M059J (cell line): Measurements from ENCODE around the gene NPC1L1. TPM values are rescaled to one million over a fixed set of nuclear protein-coding genes. Genes with fewer than 3 reads are reported as not detected.
"Not testable (repeated sequence)": the region's sequence is repeated elsewhere in the genome, so short reads cannot be mapped to it uniquely, and the experiment has no call there.

ENCODE experiments used
- DNase-seq: peaks from one replicate; pipeline ENCODE4 v3.0.0-alpha.2; 2012; ENCODE audit warnings: low read depth
- total RNA-seq: library from RNA; depleted of rRNA; stranded (reverse); fragments of >200 nt; shearing (Covaris generic); gene quantifications from 2 replicates; pipeline ENCODE4 v1.2.3, GENCODE V29; 2014

The NPC1L1 gene
- total RNA-seq, 1 experiment from 2014 or later, result not detected

DNA sequence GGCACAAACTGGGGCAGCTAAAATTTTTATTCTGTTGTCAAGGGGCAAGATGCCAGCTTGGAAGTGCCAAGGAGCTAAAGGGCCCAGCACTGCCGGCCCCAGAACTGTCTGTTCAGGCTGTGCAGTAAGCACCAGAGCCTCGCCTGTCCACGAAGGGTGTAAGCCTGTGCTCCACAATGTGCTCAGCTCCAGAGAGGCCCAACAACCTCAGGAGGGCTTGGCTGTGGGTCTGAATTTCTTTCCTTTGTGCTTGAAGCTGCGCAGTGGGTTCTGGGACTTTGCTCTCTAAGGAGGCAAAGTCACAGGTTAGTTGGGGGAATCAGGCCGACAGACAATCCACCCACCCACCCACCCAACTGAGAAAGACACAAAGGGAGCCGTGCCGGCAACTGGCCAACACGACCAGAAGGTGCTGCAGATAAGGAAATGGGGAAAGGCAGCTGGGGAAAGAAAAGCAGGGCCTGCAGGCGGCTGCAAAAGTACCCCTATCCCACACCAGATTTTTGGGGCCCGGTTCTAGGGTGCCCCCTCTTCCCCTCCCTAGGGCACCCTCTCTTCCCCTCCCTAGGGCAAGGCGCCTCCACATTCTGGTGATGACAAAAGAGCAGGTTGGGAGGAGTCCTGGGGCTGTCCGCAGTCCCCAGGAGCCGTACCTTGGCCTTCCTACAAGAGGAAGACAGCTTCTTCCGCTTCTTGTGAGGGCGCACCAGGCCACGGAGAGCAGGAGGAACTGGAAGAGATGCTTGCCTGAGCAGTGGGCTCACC, 24.8 kb upstream of the NPC1L1 start:
- no peak for DNase-seq

DNA sequence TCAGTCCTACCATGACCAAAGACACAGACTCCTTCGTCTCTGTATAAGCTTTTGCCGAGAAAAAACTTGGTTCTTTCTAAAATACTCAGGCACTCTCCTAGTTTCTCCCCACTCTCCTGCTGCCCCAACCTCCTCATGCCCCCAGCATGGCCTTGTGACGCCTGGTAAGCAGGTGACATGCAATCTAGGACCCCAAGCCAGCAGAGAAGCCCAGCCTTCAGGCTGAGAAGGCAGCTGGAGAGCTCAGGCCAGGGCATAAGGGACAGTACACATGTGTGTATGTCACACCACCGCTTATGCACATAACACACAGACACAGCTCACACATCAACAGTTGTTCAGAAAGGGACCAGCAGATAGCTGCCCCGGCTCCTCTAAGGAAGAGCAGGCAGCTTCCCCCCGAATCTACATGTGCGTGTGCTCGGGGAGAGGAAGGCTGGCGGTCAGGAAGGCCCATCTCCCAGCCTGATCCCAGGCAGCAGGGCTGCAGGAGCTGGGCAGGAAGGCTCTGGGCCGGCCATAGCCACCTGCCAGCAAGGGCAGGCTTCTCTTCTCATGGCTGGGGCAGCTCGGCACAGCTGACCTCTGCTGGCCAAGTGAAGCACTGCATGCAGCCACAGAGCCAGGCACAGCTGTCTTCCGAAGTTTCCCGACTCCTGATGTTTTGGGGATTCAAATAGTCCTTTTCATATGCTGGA, 24.1 kb upstream of the NPC1L1 start:
- DNase-seq, result peak; percentile 50

GRCh38 chr7:44564606-44565005, 23.5 kb upstream of the NPC1L1 start:
- DNase-seq, result no peak

DNA sequence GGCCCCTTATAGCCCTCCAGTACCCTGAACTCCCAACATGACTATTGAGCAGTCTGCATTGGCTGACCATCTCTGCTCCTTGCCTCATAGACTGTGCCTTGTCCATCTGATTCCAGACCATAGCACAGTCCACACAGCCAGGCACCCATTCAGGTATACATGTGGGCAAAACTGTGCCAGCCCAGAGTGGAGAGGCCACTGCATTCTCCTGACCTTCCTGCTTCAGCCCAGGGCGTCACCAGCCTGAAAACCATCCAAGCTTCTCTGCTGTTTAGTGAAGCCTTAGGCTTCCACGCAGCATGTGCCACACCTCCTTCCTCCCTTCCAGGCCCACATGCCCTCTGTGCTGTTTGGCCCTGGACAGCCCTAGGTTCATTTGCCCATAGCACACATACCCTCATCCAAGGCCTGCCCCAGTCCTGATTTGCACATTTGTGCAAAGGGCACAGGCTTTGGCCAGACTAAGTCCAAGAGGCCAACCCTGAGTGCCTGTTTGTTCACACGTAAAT, 22.1 kb upstream of the NPC1L1 start:
- DNase-seq, result no peak

DNA sequence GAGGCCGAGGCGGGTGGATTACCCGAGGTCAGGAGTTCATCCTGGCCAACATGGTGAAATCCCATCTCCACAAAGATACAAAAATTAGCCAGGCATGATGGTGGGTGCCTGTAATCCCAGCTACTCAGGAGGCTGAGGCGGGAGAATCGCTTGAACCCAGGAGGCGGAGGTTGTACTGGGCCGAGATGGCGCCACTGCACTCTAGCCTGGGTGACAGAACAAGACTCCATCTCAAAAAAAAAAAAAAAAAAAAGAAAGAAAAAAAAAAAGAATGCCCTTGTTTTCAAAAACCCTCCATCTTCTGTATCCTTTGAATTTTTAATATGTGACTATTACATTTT, 21.5 kb upstream of the NPC1L1 start:
- DNase-seq, result not testable (repeated sequence)

- peak; percentile 78 for DNase-seq
Measured at GRCh38 chr7:44561962-44562621, 21.0 kb upstream of the NPC1L1 start.

- DNase-seq, result no peak
Measured at GRCh38 chr7:44561481-44561880, 20.4 kb upstream of the NPC1L1 start.

DNA sequence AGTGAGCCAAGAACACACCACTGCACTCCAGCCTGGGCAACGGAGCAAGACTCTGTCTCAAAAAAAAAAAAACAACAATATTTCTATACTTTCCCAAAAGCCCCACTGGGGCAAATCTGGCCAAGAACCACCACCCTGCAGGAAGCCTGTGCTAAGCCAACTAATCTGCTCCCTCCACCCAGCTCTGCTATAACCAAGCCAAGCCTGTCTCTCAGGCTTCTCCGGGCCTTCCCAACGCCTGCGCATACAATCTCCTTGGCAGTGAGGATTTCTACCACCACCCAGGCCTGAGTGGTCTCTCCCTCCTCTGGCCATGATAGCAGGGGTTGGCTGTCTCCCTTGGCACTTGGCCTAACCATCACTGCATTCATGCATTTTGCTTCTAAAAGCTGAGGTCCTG, 18.4 kb upstream of the NPC1L1 start:
- no peak for DNase-seq

DNA sequence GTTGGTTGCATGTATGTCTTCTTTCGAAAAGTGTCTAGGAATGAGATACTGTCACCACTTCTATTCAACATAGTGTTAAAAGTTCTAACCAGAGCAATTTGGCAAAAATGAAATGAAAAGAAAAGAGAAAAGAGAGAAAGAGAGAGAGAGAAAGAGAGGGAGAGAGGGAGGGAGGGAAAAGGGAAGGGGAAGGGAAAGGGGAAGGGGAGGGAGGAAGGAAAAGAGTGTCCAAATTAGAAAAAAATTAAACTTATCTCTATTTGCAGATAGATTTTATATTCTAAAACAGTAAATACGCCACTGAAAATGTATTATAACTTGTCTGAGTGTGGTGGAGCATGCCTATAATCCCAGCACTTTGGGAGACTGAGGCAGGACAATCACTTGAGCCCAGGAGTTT, 16.4 kb upstream of the NPC1L1 start:
- DNase-seq, result no peak

DNA sequence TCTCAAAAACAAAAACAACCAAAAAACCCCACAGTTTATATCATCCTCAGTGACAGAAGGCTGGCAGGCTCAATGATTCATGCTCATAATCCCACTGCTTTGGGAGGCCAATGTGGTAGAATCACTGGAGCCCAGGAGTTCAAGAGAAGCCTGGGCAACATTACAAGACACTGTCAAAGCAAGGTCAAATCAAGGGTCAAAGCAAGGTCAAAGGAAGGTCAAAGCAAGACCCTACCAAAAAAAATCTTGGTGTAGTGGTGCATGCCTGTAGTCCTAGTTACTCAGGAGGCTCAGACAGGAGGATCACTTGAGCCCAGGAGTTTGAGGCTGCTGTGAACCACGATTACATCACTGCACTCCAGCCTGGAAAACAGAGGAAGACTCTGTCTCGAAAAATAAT, 14.2 kb upstream of the NPC1L1 start:
- DNase-seq, result peak; percentile 30

GRCh38 chr7:44552473-44553005, 11.4 kb upstream of the NPC1L1 start:
- DNase-seq, result not testable (repeated sequence)

DNA sequence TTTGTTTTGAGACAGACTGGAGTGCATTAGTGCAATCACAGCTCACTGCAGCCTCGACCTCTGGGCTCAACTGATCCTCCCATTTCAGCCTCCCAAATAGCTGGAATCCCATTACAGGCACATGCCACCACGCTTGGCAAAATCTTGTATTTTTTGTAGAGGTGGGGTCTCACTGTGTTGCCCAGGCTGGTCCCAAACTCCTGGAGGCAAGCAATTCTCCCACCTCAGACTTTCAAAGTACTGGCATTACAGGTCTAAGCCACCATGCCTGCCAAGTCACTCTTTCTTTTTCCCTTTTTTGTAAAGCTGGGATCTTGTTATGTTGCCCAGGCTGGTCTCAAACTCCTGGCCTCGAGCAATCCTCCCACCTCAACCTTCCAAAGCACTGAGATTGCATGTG, 8.3 kb upstream of the NPC1L1 start:
- DNase-seq, result no peak

DNA sequence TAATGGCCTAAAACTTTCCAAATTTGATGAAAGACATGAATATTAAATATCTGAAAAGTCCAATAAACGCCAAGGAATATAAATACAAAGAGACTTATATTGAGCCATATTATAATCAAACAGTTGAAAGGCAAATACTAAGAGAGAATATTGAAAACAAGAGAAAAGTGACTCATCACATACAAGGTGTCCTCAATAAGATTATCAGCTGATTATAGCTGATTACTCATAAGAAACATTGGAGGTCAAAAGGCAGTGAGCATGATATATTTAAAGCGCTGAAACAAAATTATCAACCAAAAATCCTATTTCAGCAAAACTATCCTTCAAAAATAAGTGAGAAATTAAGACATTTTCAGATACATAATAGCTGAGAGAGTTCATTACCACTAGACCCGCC, 7.8 kb upstream of the NPC1L1 start:
- no peak for DNase-seq

DNA sequence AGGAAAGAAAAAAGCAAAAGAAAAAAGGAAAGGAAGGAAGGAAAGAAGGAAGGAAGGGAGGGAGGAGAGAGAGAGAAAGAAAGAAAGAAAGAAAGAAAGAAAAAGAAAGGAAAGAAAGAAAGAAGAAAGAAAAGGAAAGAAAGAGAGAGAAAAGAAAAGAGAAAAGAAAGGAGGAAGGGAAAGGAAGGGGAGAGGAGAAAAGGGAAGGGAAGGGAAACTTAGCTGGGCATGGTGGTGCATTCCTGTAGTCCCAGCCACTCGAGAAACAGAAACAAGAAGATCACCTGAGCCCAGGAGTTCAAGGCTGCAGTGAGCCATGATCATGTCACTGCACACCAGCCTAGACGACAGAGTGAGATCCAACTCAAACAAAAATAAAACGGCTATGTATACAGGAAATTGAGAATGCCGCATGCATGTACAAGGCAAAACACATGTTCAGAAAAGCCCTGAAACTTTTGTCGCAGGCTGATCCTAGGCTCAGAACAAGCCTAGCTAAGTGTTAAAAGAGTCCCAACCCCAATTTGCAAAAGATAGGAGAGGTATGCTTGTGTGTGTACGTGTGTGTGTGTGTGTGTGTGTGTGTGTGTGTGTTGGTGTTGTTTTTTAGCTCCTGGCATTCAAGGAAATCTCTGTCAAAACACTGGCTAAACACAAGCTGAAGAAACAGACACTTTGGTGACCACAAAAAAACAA, 6.6 kb upstream of the NPC1L1 start:
- no peak for DNase-seq

DNA sequence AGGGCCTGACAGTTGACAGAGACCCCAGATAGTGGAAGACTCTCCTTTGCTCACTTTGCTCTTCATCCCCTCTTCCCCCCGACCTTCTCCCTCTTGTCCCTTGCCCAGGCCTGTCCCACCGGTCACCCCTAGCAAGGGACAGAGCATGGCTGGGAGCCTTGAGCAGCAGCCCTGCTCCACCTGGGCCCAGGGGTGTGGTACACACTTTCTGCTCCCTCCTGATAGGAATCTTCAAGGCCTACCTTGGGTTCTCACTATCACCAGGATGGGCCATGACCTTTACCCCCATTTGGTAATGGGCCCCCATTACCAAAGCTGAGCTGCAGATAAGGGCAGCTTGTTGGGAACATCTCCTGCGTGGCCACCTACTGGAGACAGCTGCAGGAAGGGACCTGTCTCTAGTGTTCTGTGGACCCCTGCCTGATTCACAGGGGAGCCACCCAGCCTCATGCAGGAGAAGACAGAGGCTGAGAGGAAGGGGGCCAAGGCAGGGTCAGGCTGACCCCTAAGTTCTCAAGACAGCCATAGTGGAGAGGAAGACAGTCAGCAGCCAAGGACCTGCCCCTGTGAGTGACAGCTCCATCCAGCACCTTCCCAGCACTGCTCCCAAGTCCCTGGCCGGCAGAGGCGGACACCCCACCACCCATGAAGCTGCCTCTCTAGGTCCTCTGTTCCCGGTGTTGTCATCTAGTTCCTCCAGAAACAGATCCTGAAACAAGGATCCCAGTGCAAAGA, 913 bp upstream of the NPC1L1 start:
- no peak for DNase-seq

- no peak for DNase-seq
Measured at GRCh38 chr7:44540592-44541027, 520 bp downstream of the NPC1L1 start.

GRCh38 chr7:44539669-44540506, 1.2 kb downstream of the NPC1L1 start:
- no peak for DNase-seq

GRCh38 chr7:44538798-44539668, 2.1 kb downstream of the NPC1L1 start:
- no peak for DNase-seq

DNA sequence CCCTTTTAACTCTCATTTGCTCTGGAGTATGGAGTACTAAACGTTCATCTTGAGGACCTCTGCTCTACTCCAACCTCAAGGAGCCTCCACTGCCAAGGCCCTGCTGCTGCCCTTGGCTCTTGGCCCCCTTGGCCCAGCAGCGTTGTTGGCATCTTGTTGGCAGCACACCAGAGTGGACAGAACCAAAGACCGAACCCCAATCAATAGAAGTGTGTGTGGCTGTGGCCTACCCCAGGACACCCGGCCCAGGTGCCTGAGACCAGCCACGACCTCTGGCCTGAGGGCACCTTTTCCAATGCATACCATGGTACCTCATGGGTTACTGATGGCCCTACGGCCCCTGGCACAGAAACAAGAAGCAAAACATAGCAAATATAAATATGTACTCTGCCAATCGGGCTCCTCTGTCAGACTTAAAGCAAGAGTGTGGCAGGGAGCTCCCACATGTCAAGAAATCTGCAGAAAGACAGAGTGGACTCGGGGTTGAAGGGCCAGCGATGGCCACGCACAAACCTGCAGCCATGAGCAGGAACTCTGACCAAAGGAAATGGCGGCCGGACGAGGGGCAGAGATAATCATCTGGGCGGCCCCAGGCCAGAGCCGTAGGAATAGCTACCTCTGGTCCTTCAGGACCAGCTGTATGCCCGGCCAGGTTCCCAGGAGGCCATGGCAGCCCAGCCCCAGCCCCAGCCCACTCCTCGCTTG, 2.9 kb downstream of the NPC1L1 start:
- DNase-seq, result no peak
